SJSA1 (cell line): ENCODE data around the gene GP5. TPM values are rescaled to one million over a fixed set of nuclear protein-coding genes. Genes with fewer than 3 reads are reported as not detected.

ENCODE experiments used
- total RNA-seq: library from RNA; depleted of rRNA; stranded (reverse); fragments of >200 nt; shearing (Covaris generic); gene quantifications from 2 replicates; pipeline ENCODE4 v1.2.3, GENCODE V29; 2014; rRNA removed

The GP5 gene
- total RNA-seq, 1 experiment from 2014 or later, result not detected

Other genes with a start within 250 kb of the GP5 start
- not detected in 2 replicates for gene CPN2, start 47.9 kb downstream of the GP5 start, total RNA-seq
- gene LRRC15, start 29.5 kb downstream of the GP5 start, total RNA-seq, result 1.4 and 4.9 TPM in 2 replicates
- gene ATP13A3, start 87.7 kb upstream of the GP5 start, total RNA-seq, result 119 and 135 TPM in 2 replicates
- 12.2 and 18.2 TPM in 2 replicates for gene TMEM44, start 234.2 kb upstream of the GP5 start, total RNA-seq